ENCODE measurements around the gene ABITRAM.

The ABITRAM gene

GRCh38 chr9:108980893-108981292 is 46.7 kb downstream of the ABITRAM start:
- TF ChIP-seq CTCF (IDR thresholded peaks at IDR 0.05; ENCODE audit: control insufficient read depth, extremely low read depth, insufficient read depth), result no peak
- no peak for DNase-seq (ENCODE audit: low read depth)
- H3K4me3 ChIP-seq (ENCODE audit: low read depth, low read length), result no peak overlapping the region

GRCh38 chr9:108983885-108984284 is 49.7 kb downstream of the ABITRAM start:
- H3K4me3 ChIP-seq (ENCODE audit: low read depth, low read length), result no peak overlapping the region
- DNase-seq (ENCODE audit: low read depth), result no peak
- TF ChIP-seq CTCF (IDR thresholded peaks at IDR 0.05; ENCODE audit: control insufficient read depth, extremely low read depth, insufficient read depth), result no peak
